ENCODE measurements around the gene COMMD1.

The COMMD1 gene

GRCh38 chr2:62163834-62164233, 258.4 kb downstream of the COMMD1 start:
- in situ Hi-C loops (cut with MboI; ENCODE audit: low sequenced_read_pairs) = no loop called here

- in situ Hi-C loops (cut with MboI; ENCODE audit: low sequenced_read_pairs) = no loop called here
Observed at GRCh38 chr2:62175728-62176127, 270.3 kb downstream of the COMMD1 start.

GRCh38 chr2:62176801-62177200, 271.3 kb downstream of the COMMD1 start:
- in situ Hi-C loops (cut with MboI; ENCODE audit: low sequenced_read_pairs) = no loop called here

- in situ Hi-C loops (cut with MboI; ENCODE audit: low sequenced_read_pairs) = no loop called here
Observed at GRCh38 chr2:62177392-62178049, 272.0 kb downstream of the COMMD1 start.

- in situ Hi-C loops (cut with MboI; ENCODE audit: low sequenced_read_pairs) = no loop called here
Observed at GRCh38 chr2:62178741-62179271, 273.3 kb downstream of the COMMD1 start.

GRCh38 chr2:62180975-62181374, 275.5 kb downstream of the COMMD1 start:
- in situ Hi-C loops (cut with MboI; ENCODE audit: low sequenced_read_pairs) = no loop called here

- in situ Hi-C loops (cut with MboI; ENCODE audit: low sequenced_read_pairs) = no loop called here
Observed at GRCh38 chr2:62181843-62182242, 276.4 kb downstream of the COMMD1 start.

- in situ Hi-C loops (cut with MboI; ENCODE audit: low sequenced_read_pairs) = no loop called here
Observed at GRCh38 chr2:62184512-62185230, 279.2 kb downstream of the COMMD1 start.

Data from hTERT RPE-1 (cell line).